ENCODE measurements around the gene TCF7L1.

Gene TCF7L1

GRCh38 chr2:85255456-85255812 lies 122.2 kb downstream of the TCF7L1 start:
- DNase-seq (ENCODE audit: low read depth) = no peak

DNA sequence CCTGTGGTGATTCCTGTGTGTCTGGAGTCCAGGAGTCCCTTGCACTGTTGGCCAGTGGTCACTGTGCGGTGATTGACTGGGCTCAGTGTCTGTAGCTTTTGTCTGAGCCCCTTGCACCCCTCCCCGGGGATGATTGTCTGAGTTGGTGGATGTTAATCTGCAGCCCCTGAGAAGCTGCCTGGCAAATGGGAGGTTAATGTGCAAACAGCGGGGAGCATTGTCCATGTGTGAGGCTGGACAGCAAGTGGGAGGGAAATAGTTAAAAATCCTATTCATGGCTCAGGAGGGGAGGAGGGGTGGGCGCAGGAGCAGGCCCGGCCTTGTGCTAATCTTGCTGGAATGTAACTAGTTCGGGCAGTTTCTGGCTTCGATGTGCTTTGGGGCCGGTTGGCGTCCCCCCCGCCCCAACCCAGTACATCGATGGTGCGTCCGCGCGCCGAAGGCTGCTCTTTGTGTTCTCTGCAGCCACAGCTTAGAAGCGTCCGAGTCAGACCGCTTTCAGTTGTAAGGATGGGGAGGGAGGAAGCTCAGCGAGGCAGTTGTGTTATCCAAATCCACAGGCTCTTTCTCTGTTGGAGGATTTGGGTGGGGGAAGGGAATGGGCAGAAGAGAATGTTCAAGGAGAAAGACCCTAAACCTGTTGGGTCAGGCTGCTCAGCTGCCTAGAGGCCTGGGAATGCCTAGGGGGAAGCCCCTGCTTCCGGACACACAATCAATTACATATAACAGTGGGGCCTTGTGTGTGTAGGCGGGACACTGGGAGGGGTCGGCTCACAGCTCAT lies 122.8 kb downstream of the TCF7L1 start:
- DNase-seq (ENCODE audit: low read depth) = peak; percentile 88

GRCh38 chr2:85257359-85257969 lies 124.3 kb downstream of the TCF7L1 start:
- peak; percentile 66 for DNase-seq (ENCODE audit: low read depth)

GRCh38 chr2:85257970-85258605 lies 124.9 kb downstream of the TCF7L1 start:
- peak; percentile 64 for DNase-seq (ENCODE audit: low read depth)

GRCh38 chr2:85259101-85259590 lies 126.0 kb downstream of the TCF7L1 start:
- peak; percentile 97 for DNase-seq (ENCODE audit: low read depth)

DNA sequence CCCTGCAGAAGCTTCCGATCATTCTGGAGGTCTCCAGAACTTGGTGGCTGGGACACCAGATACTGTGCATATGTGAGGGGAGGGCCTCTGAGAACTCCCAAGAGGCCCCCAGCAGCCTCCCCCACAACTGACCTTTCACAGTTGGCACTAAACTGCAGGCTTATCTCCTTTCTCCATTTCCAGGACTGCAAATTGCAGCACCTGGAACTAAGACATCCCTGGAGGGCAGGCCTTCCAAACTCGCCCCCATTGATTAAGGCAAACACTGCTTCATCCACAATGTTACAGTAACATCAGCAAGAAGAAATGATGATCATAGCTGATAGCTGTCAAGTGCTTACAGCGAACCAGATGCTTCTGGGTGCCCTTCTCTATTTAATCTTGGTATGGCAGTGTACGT lies 126.7 kb downstream of the TCF7L1 start:
- DNase-seq (ENCODE audit: low read depth) = no peak

DNA sequence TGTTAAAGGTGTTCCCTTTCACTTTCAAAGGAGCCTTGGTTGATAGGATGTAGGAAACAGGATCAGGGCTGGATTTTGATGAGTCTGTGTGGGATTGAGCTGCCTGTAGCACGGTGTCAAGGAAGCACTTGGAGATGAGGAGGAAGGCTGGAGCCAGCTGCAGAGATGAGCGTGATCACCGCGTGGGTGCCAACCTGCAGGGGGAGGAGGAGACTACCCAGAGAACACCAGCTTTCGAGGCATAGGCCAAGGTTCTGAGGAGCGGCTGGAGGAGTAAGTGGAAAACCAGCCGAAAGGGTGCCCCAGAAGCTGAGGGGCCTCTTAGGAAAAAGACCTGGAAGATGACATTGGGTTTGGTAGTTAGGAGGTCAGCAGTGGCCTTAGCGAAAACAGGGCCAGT lies 130.4 kb downstream of the TCF7L1 start:
- DNase-seq (ENCODE audit: low read depth) = no peak

DNA sequence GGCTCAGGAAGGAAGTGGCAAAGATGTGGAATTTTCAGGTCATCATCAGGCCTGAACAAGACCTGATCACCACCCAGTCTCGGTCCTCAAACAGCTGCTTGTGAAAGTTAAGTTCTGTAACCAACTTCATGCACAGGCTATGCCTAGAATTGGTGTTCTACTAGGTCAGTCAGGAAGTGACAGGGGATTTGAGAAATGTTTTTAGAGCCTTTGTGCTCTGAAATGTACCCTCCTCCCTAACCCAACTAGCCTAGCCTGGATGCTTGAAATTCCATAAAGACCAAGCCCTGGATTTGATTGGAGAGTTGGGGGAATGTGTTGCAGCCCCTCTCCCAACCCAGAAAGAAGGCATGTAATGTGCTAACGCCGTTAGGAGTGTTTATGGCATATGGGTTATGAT lies 131.3 kb downstream of the TCF7L1 start:
- DNase-seq (ENCODE audit: low read depth) = peak; percentile 84

DNA sequence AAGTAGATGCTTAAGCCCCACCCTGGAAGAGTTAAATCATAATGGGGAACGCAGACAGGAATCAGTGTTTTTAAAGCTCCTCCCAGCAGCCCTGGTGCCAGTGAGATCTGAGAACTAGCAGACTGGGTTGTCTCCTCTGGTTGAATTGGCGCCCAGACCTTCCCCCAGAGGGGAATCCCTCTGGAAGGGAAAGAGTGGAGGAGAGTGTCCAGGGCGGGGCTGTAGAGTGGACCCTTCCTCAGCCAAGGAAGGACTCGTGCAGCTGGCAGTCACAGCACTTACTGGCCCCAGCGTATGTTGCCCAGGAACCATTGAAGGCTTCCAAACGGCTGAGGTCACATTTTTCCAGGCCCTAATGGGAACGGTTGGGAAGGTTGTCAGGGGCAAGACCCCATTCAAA lies 132.1 kb downstream of the TCF7L1 start:
- no peak for DNase-seq (ENCODE audit: low read depth)

DNA sequence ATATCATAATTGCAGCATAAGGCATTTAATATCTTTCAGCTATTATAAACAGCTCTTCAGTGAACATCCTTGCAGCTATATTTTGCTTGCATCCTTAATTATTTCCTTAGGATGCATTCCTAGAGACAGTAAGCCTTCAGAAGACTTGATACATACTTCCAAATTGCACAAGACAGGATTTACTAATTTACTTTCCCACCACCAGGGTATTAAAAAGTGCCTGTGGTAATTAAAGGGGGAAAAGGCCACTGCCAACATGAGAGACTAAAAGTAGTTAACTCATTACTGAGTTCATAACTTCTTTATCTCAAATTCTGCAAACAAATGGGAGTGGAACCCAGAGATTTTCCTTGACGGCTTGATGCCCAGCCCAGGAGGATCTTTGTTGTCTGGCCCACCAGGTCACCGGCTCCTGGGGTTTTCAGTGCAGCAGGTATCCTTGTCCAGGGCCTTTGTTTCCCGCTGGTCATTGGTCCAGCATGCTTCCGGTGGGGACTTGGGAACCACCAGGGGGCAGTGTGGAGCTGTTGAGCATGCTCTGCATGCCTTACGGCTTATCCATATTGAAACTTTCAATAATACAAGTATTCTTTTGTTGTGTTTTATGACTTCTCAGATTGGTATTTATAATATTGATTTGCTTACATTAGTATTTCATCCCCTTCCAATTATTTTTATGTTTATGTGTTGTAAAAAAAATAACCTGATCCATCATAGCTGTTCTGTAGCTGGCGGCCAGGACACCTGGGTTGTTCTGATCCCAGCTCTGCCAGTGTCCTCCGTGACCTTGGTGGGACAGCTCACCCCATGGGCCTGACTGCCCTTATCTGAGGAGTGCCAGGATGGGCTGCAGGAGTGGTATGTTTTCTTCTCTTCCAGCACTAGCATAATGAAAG lies 133.2 kb downstream of the TCF7L1 start:
- peak; percentile 67 for DNase-seq (ENCODE audit: low read depth)

- DNase-seq (ENCODE audit: low read depth) = no peak
Observed at GRCh38 chr2:85269959-85270358, 136.8 kb downstream of the TCF7L1 start.

GRCh38 chr2:85272357-85272756 lies 139.2 kb downstream of the TCF7L1 start:
- DNase-seq (ENCODE audit: low read depth) = no peak

- DNase-seq (ENCODE audit: low read depth) = peak; percentile 86
Observed at GRCh38 chr2:85273738-85274731, 140.8 kb downstream of the TCF7L1 start.

- no peak for DNase-seq (ENCODE audit: low read depth)
Observed at GRCh38 chr2:85275984-85276540, 142.9 kb downstream of the TCF7L1 start.

GRCh38 chr2:85276571-85277118 lies 143.5 kb downstream of the TCF7L1 start:
- no peak for DNase-seq (ENCODE audit: low read depth)

DNA sequence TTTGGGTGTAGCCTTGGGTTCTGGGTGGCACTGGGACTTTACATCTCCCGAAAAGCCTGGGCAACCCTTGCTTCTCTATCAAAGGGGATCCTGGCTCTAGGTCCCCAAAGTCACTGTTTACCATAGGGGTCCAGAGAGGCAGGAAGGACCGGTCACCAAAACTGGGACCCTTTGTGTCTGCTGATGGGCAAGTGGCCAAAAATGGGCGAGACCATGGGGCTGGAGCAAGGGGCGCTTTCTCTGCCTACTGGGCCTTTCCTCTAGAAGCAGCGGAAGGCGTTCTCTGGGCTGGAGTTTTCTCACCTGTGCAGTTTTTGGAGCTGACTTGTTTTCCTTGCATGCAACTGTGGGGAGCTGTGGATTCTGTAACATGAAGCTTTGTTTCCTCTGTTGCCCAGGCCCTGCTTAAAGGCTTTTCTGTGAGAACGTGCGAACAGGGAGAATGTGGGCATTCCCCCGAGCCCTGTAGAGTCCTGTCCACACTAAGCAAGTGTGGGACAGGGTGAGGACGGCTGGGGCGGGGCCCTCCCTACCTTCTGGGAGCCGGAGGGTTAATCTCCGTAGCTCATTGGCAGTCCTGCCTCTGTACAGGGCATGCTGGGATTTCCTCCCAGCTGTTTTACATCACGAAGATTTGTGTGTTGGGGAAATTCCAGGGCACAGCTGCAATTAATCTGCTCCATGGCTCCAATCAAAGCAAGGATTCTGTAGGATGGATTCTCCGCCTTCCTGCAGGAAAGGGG lies 144.4 kb downstream of the TCF7L1 start:
- DNase-seq (ENCODE audit: low read depth) = peak; percentile 98

DNA sequence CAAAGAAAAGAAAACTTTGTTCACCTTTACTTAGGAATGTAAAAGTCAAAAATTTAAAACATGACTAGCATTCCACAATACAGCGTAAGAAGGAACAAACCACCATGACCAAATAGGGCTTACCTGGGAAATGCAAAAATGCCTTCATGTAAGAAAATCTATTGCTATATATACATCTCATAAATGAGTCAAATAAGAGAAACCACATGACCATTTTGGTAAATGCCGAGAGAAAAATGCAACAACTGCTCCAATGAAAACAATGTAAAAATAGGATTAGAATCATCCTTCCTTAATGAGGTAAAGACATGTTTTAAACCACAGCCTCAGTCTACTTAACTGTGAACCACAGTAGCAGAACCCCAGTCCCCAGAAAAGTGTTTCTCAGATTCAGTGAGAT lies 145.2 kb downstream of the TCF7L1 start:
- DNase-seq (ENCODE audit: low read depth) = peak; percentile 91

GRCh38 chr2:85281553-85281952 lies 148.4 kb downstream of the TCF7L1 start:
- DNase-seq (ENCODE audit: low read depth) = no peak

DNA sequence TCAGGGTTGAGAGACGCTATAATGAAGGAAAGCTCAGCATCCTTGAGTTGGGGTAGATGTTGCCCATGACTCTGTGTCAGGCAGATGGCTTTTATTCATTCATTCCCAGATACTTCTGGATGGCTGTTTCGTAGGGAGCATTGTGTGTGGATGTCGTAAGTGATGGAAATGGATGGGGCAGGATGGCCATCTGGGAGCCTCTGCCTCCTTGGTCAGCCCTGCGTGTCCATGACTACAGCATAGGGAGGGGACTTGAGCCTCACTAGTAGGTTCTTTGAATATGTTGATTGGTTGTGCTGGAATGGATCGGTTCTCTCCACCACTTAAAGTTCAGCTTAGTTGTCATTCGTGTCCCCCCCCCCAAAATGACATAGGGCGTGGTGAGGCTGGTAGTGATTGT lies 149.7 kb downstream of the TCF7L1 start:
- no peak for DNase-seq (ENCODE audit: low read depth)

DNA sequence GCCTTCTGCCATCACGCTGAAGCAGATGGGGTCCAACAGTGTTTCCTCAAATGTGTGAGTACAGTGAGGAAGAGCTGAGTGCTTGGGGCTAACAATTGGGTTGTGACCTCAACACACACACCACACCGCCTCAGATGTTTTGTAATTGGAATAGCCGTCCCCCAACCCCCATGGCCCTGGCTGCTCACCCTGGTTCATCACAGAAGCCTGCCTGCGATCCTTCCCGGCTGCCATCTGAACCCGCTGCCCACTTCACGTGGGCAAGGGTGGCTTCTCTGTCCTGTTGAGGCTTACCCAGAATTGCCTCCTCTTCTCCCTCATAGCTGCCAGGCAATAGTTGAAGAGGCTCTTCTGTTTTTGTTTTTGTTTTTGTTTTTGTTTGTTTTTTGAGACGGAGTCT lies 150.4 kb downstream of the TCF7L1 start:
- DNase-seq (ENCODE audit: low read depth) = no peak
